ENCODE data around the gene INVS. TPM values are rescaled to one million over a fixed set of nuclear protein-coding genes. Genes with fewer than 3 reads are reported as not detected.
"Not testable (repeated sequence)": the region's sequence is repeated elsewhere in the genome, so short reads cannot be mapped to it uniquely, and the experiment has no call there.

Gene INVS
- total RNA-seq, 4 donors from 2014 or later: 12.8 to 22.8 (median 18.2) TPM

DNA sequence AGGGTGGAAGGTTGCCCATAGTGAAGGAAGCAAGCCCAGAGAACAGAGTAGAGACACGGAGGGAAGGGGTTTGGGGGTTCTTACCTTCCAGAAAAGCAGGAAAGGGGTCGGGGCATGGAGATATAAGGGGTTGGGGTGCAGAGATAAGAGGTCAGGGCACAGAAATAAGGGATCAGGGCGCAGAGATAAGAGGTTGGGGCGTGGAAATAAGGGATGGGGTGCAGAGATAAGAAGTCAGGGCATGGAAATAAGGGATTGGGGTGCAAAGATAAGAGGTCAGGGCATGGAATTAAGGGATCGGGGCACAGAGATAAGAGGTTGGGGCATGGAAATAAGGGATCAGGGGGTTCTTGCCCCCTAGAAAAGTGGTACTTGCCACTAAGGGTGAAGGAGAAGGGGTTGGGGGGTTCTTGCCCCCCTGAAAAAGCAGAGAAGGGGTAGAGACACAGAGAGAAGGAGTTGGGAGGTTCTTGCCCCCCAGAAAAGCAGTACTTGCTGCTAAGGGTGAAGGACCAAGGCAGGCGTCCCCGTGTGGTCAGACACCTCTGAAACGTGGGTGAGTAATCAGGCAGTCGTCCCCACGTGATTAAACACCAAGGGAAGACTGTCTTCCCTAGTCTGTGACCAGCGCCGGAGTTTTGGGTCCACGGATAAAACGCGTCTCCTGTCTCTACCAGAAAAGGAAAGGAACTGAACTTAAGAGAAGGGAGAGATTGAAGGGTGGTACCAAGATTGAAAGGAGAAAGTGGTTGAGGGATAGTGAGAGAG lies 46.3 kb downstream of the INVS start:
- 94% methylated on average over 15 of the region's 15 CpGs for WGBS
- not testable (repeated sequence) for DNase-seq (ENCODE audit: low spot score in 2 of 2); H3K4me1 ChIP-seq; H3K27ac ChIP-seq; H3K9me3 ChIP-seq; H3K36me3 ChIP-seq; H3K27me3 ChIP-seq; H3K4me3 ChIP-seq

DNA sequence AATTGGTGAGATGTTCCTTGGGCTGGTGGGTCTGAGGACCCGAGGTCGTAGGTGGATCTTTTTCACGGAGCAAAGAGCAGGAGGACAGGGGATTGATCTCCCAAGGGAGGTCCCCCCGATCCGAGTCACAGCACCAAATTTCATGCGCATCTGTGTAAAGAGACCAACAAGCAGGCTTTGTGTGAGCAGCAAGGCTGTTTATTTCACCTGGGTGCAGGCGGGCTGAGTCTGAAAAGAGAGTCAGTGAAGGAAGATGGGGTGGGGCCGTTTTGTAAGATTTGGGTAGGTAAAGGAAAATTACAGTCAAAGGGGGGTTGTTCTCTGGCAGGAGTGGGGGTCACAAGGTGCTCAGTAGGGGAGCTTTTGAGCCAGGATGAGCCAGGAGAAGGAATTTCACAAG lies 46.9 kb downstream of the INVS start:
- not testable (repeated sequence) for DNase-seq (ENCODE audit: low spot score in 2 of 2); H3K27ac ChIP-seq; H3K9me3 ChIP-seq; H3K4me3 ChIP-seq; H3K36me3 ChIP-seq; H3K27me3 ChIP-seq; H3K4me1 ChIP-seq
- 84% methylated on average over 8 of the region's 8 CpGs for WGBS

DNA sequence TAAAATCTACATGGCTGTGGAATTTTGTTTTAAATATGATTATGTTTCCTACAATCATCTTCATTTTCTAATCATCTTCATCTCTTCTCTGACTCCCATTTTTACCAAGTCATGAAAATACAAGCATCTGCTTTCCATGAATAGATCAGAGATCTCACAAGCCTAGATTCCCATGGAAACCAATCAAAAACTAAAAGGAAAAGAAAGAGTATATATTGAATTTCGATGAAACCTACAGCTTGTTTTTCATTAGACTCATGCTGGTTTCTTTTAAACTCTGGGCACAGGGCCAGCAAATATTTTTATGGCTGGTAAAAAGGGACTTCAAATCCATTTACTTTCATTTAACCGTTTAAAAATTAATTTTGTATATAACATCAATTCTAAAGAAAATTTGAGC lies 51.2 kb downstream of the INVS start:
- H3K27me3 ChIP-seq: no peaks in the 10 kb centered on the region
- H3K36me3 ChIP-seq: no peaks in the 10 kb centered on the region
- H3K4me1 ChIP-seq: no peaks in the 10 kb centered on the region
- H3K27ac ChIP-seq: no peak overlapping the region
- TF ChIP-seq, protein P1, sequence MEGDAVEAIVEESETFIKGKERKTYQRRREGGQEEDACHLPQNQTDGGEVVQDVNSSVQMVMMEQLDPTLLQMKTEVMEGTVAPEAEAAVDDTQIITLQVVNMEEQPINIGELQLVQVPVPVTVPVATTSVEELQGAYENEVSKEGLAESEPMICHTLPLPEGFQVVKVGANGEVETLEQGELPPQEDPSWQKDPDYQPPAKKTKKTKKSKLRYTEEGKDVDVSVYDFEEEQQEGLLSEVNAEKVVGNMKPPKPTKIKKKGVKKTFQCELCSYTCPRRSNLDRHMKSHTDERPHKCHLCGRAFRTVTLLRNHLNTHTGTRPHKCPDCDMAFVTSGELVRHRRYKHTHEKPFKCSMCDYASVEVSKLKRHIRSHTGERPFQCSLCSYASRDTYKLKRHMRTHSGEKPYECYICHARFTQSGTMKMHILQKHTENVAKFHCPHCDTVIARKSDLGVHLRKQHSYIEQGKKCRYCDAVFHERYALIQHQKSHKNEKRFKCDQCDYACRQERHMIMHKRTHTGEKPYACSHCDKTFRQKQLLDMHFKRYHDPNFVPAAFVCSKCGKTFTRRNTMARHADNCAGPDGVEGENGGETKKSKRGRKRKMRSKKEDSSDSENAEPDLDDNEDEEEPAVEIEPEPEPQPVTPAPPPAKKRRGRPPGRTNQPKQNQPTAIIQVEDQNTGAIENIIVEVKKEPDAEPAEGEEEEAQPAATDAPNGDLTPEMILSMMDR (IDR thresholded peaks at IDR 0.05): no peak
- TF ChIP-seq EP300 (IDR thresholded peaks at IDR 0.05) (no peak), POLR2AphosphoS5 (IDR thresholded peaks at IDR 0.05) (no peak), POLR2A (IDR thresholded peaks at IDR 0.05) (no peak)
- DNase-seq (ENCODE audit: low spot score in 2 of 2): no peak
- H3K9me3 ChIP-seq: no peaks in the 10 kb centered on the region
- H3K4me3 ChIP-seq: no peak overlapping the region
- WGBS: 19% methylated on average over 2 of the region's 2 CpGs

DNA sequence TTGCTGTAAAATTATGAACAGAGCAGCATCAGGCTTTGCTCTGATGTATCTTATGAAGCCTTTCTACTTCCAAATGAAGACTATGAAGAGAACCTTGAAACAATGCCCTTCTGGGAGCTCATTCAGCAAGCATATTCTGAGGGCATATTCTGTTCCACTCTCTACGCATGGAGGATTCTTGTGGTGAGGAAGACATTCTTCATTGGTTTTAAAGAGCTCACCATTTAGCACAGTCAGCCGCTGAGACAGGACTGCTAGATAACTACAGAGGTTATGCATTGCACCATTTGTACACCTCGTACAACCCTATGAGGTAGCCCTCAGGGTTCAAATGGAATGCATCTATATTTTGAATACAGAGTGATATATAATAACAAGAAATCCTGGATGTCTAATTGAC lies 61.0 kb downstream of the INVS start:
- 91% methylated on average over 3 of the region's 3 CpGs for WGBS
- Histone ChIP-seq H3K9me3 (no peaks in the 10 kb centered on the region), H3K36me3 (no peaks in the 10 kb centered on the region), H3K4me1 (no peaks in the 10 kb centered on the region), H3K27ac (no peak overlapping the region), H3K4me3 (no peak overlapping the region), H3K27me3 (no peaks in the 10 kb centered on the region)
- DNase-seq (ENCODE audit: low spot score in 2 of 2): no peak
- TF ChIP-seq, protein P1 (IDR thresholded peaks at IDR 0.05): no peak
- no peak for TF ChIP-seq EP300 (IDR thresholded peaks at IDR 0.05)
- TF ChIP-seq POLR2A (IDR thresholded peaks at IDR 0.05): no peak
- TF ChIP-seq POLR2AphosphoS5 (IDR thresholded peaks at IDR 0.05): no peak

DNA sequence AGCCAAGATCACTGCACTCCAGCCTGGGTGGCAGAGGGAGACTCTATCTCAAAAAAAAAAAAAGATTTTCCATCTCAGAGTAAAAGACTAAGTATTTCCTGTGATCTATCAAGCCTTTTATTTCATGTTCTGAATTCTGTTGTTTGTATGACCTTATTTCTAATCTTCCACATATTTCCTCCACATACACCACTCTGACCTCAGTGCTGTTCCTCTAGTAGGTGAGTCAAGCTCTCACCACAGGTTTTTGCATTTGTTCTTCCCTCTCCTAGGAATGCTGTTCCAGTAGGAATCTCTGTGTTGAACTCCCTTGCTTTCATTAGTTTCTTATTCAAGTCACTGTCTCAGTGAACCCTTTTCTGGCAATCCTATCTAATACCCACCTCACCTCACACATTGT lies 68.1 kb downstream of the INVS start:
- no peak overlapping the region for H3K27ac ChIP-seq
- DNase-seq (ENCODE audit: low spot score in 2 of 2): no peak
- H3K36me3 ChIP-seq: no peaks in the 10 kb centered on the region
- no peaks in the 10 kb centered on the region for H3K9me3 ChIP-seq
- no peaks in the 10 kb centered on the region for H3K4me1 ChIP-seq
- TF ChIP-seq, protein P1 (IDR thresholded peaks at IDR 0.05): no peak
- TF ChIP-seq EP300 (IDR thresholded peaks at IDR 0.05) (no peak), POLR2AphosphoS5 (IDR thresholded peaks at IDR 0.05) (no peak), POLR2A (IDR thresholded peaks at IDR 0.05) (no peak)
- H3K27me3 ChIP-seq: no peaks in the 10 kb centered on the region
- no peak overlapping the region for H3K4me3 ChIP-seq

DNA sequence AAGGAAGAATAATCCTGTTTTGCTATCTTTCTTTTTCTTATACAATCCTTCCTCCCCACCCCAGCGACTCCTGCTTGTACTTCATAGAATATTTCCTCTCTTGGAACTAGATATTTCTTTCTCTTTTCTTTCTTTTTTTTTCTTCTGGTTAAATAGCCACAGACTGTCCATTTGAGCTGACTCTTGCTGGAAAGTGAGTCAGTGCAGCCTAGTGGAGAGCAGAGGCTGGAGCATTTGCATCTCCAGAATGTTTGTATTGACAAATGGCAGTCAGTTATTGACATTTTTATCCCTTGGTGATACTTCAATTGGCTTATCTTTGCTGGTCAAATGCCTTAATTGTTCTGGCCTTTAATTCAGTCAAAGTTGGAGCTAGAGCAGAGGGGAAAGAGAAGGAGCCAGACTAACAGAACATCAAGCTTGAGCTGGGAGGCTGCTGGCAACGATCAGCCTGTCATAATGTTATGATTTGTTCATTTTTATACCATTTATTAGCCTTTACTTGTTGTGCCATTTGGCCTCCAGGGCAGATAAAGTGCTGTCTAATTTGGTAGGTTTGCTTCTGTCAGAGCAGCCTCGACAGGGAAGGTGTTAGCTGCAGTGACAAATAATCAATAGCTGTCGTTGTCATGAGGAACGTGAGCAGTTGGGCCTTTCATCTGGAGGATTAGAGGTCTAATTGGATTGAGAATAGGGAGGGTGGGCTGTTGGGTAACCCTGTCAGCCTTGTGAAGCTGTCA lies 69.0 kb downstream of the INVS start:
- TF ChIP-seq POLR2A (IDR thresholded peaks at IDR 0.05) (no peak), EP300 (IDR thresholded peaks at IDR 0.05) (no peak), POLR2AphosphoS5 (IDR thresholded peaks at IDR 0.05) (no peak)
- TF ChIP-seq, protein P1 (IDR thresholded peaks at IDR 0.05): no peak
- H3K27ac ChIP-seq: no peak overlapping the region
- WGBS: 69% methylated on average over 5 of the region's 5 CpGs
- H3K27me3 ChIP-seq: no peaks in the 10 kb centered on the region
- DNase-seq (ENCODE audit: low spot score in 2 of 2): no peak
- no peak overlapping the region for H3K4me3 ChIP-seq
- peaks cover under 1% of the 10 kb centered on the region for H3K36me3 ChIP-seq
- no peaks in the 10 kb centered on the region for H3K4me1 ChIP-seq
- H3K9me3 ChIP-seq: no peaks in the 10 kb centered on the region

All from suprapubic skin (tissue), 4 donors.